ENCODE results near the gene ANKRD31.
A peak's percentile ranks its signal among the peaks of the same experiment; 100 is the strongest.

Gene ANKRD31

GRCh38 chr5:75037106-75037505 is 199.6 kb downstream of the ANKRD31 start:
- peak; percentile 87 for DNase-seq (ENCODE audit: low spot score)

GRCh38 chr5:75034137-75034739 is 202.4 kb downstream of the ANKRD31 start:
- DNase-seq (ENCODE audit: low spot score): no peak

- DNase-seq (ENCODE audit: low spot score): no peak
Observed at GRCh38 chr5:75031366-75031765, 205.3 kb downstream of the ANKRD31 start.

GRCh38 chr5:75028090-75028489 is 208.6 kb downstream of the ANKRD31 start:
- DNase-seq (ENCODE audit: low spot score): no peak

- DNase-seq (ENCODE audit: low spot score): no peak
Observed at GRCh38 chr5:75023368-75024159, 213.1 kb downstream of the ANKRD31 start.

GRCh38 chr5:75021800-75022199 is 214.9 kb downstream of the ANKRD31 start:
- no peak for DNase-seq (ENCODE audit: low spot score)

GRCh38 chr5:75021219-75021618 is 215.5 kb downstream of the ANKRD31 start:
- DNase-seq (ENCODE audit: low spot score): no peak

- DNase-seq (ENCODE audit: low spot score): peak; percentile 5
Observed at GRCh38 chr5:75020016-75020656, 216.5 kb downstream of the ANKRD31 start.

- no peak for DNase-seq (ENCODE audit: low spot score)
Observed at GRCh38 chr5:75018805-75019587, 217.7 kb downstream of the ANKRD31 start.

Data from LoVo (cell line).